HG03139 (cell line): ENCODE results near the gene SGCD.
"Not testable (repeated sequence)": the region's sequence is repeated elsewhere in the genome, so short reads cannot be mapped to it uniquely, and the experiment has no call there.

Experiments
- ATAC-seq: cut with Tn5 transposase; IDR thresholded peaks from one replicate; pipeline ENCODE4 v1.9.1; 2021; ENCODE audit not compliant: unreplicated experiment

SGCD gene

GRCh38 chr5:156552855-156553358 lies 225.9 kb downstream of the SGCD start:
- no peak for ATAC-seq

- ATAC-seq: no peak
These were observed 229.9 kb downstream of the SGCD start for GRCh38 chr5:156556666-156557406.

GRCh38 chr5:156560002-156560401 lies 233.0 kb downstream of the SGCD start:
- no peak for ATAC-seq

- ATAC-seq: no peak
These were observed 234.7 kb downstream of the SGCD start for GRCh38 chr5:156561651-156562050.

GRCh38 chr5:156570615-156571014 lies 243.7 kb downstream of the SGCD start:
- ATAC-seq: no peak

- ATAC-seq: no peak
These were observed 254.8 kb downstream of the SGCD start for GRCh38 chr5:156581725-156582124.

- ATAC-seq: no peak
These were observed 255.2 kb downstream of the SGCD start for GRCh38 chr5:156582193-156582598.

- no peak for ATAC-seq
These were observed 257.9 kb downstream of the SGCD start for GRCh38 chr5:156584871-156585270.

- no peak for ATAC-seq
These were observed 259.0 kb downstream of the SGCD start for GRCh38 chr5:156585999-156586398.

GRCh38 chr5:156587012-156587411 lies 260.0 kb downstream of the SGCD start:
- no peak for ATAC-seq

GRCh38 chr5:156588306-156588705 lies 261.3 kb downstream of the SGCD start:
- no peak for ATAC-seq

- ATAC-seq: no peak
These were observed 262.4 kb downstream of the SGCD start for GRCh38 chr5:156589104-156589945.

- ATAC-seq: no peak
These were observed 262.9 kb downstream of the SGCD start for GRCh38 chr5:156589946-156590216.

GRCh38 chr5:156590978-156591377 lies 264.0 kb downstream of the SGCD start:
- ATAC-seq: no peak

GRCh38 chr5:156591631-156592030 lies 264.7 kb downstream of the SGCD start:
- no peak for ATAC-seq

- no peak for ATAC-seq
These were observed 266.6 kb downstream of the SGCD start for GRCh38 chr5:156593546-156593945.

GRCh38 chr5:156594406-156594805 lies 267.4 kb downstream of the SGCD start:
- no peak for ATAC-seq

- no peak for ATAC-seq
These were observed 268.3 kb downstream of the SGCD start for GRCh38 chr5:156595132-156595787.

GRCh38 chr5:156597276-156597675 lies 270.3 kb downstream of the SGCD start:
- no peak for ATAC-seq

GRCh38 chr5:156598964-156599363 lies 272.0 kb downstream of the SGCD start:
- ATAC-seq: no peak

GRCh38 chr5:156610582-156610981 lies 283.6 kb downstream of the SGCD start:
- ATAC-seq: not testable (repeated sequence)

GRCh38 chr5:156615901-156616300 lies 288.9 kb downstream of the SGCD start:
- no peak for ATAC-seq
